Stimulated activated CD4-positive, alpha-beta T cell treated with anti-CD3 and anti-CD28 coated beads, TNF-alpha, amount 100 ng/mL, for 1 hour (primary cell): ENCODE measurements around the gene ZNF653.
"Not testable (repeated sequence)": the region's sequence is repeated elsewhere in the genome, so short reads cannot be mapped to it uniquely, and the experiment has no call there.

Experiments used
- DNase-seq, 3 donors: peaks; one replicate each; pipeline ENCODE4 v3.0.0-alpha.2; 2020; ENCODE audit warnings: low read depth in 3 of 3, low spot score in 1 of 3

Gene ZNF653

DNA sequence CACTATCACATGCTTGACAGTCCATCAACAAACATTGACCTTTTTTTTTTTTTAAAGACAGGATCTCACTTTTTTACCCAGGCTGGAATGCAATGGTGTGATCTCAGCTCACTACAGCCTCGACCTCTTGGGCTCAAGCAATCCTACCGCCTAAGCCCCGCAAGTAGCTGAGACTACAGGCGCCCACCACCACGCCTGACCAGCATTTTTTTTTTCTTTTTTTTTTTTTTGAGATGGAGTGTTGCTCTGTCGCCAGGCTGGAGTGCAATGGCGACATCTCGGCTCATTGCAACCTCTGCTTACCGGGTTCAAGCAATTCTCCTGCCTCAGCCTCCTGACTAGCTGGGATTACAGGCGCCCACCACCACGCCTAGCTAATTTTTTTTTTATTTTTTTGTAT is 46.7 kb downstream of the ZNF653 start:
- not testable (repeated sequence) for DNase-seq

DNA sequence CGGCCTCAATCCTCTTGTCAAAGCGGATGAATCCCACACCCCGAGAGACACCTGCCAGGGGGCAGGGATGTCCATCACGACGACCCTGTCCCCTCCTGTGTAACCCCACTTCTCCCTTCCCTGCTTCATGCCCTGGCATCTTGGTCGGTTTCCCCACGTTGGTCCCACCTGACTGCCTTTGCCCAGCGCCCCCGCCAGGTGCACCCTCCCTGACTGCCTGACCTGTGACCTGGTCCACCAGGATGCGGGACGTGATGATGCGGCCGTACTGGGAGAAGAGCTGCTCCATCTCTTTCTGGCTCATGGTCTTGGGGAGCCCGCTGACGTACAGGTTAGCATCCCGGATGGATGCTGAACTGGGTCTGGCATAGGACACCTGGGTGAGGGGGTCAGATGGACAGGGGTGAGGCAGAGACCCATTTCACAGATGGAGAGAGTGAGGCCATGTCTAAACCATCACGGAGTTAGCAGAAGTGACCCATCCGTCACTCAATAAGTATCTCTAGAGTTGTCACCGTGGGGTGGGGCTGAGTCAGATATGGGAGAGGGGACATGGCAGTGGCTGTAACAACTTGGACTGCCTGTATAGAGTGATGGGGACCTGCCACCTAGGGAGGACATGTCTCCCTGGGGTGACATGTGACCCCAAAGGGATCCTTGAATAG is 47.3 kb downstream of the ZNF653 start:
- no peak for DNase-seq

- DNase-seq, result no peak
Observed at GRCh38 chr19:11457831-11458230, 47.8 kb downstream of the ZNF653 start.

DNA sequence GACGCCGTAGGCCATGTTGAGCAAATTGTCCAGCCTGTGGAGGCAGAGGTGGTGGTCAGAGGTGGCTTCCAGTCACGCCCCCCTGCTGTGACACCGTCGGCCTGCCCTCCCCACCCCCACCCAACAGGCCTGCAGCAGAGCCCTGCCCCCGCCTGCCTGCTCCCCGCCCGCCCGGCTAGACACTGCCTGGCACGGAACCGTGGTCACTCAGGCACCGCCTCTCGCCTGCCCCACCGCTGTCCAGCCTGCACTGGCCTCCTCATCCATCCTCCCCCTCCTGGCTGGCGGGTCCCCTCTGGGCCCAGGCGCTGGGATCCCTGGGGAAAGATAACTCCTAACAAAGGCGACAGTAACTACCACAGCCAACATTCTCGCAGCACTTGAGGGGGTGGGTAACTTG is 48.5 kb downstream of the ZNF653 start:
- DNase-seq, result no peak

DNA sequence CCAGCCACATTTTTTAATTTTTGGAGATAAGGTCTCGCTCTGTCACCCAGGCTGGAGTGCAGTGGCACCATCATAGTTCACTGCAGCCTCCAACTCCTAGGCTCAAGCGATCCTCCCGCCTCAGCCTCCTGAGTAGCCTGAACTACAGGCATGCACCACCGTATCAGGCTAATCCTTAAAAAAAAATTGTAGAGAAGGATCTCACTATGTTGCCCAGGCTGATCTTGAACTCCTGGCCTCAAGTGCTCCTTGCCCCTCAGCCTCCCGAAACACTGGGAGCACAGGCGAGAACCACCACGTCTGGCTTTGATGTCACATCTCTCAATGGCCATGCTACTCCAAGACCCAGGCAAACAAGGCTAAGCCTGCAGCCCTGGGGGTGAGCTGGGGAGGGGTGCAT is 49.0 kb downstream of the ZNF653 start:
- DNase-seq, result no peak

- DNase-seq, result not testable (repeated sequence)
Observed at GRCh38 chr19:11455233-11455554, 50.4 kb downstream of the ZNF653 start.

DNA sequence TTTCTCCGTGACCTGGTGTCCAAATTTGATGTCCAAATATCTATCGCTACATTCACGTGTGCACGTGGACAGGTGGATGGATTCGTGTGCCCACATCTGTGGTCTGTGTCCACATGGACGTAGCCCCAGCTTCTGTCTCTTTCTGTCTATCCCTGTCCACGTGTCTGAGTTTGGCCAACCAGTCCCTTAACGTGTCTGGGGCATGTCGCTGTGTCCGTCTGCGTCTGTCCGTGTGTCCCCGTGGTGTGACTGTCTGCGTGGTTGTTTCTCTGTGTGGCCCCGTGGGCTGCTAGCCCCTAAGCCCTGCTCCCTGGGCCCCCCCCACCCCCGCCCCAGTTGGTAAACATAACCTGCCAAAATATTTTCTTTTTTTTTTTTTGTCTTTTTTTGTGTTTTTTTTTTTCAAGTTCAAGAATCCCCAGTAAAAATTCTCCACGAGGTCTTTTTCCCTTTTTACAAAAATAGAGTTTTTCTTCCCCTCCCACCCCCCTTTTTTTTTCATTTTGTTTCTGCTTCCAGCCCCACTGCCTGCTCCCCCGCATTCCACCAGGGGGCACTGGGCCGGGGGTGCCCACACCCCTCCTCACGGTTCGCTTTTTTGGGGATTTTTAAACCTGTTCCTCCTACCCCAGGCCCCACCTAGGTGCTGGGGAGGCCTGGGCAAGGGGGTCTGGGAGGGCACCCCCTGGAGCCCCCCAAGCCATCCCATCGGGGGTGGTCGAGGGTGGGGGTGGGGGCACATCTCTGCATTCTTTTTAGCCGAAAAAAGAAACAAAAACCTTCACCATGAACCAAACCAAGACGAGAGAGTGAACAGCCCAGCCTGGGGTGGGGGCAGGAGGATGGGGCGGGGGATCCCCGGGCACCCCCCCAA is 51.9 kb downstream of the ZNF653 start:
- DNase-seq, result no peak

DNA sequence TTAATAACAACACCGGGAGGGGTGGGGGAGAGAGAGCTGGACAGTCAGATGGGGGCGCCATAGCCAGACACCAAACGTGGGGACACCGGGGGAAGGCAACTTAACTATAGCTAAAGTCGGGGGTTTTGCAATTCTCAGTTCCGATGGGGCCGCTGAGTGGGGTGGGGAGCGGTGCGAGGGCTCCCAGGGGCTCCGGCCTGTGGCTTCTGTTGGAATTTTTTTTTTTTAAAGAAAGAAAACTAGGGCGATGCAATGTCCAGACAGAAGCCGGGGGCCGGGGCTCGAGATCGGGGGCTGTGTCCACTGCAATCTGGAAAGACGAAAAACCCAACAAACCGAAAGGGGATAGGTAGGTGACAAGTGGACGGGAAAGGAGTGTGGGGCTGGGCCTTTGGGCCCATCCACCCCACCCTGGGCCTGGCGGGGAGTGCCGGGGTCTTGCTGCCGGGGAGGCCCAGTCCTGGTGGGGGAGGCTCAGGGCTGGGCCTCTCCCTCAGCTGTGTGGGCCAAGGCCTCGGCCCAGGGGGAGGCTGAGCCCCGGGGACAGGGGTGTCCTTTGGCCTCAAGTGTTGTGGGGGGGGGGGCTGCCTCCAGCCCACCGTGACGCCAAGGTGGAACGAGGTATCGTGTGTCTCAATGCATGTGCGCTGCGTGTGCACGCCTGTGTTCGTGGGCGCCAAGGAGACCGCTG is 52.9 kb downstream of the ZNF653 start:
- no peak for DNase-seq

- no peak for DNase-seq
Observed at GRCh38 chr19:11451871-11452619, 53.6 kb downstream of the ZNF653 start.

GRCh38 chr19:11451327-11451870 is 54.2 kb downstream of the ZNF653 start:
- DNase-seq, result no peak

GRCh38 chr19:11450570-11451326 is 54.9 kb downstream of the ZNF653 start:
- DNase-seq, result no peak

DNA sequence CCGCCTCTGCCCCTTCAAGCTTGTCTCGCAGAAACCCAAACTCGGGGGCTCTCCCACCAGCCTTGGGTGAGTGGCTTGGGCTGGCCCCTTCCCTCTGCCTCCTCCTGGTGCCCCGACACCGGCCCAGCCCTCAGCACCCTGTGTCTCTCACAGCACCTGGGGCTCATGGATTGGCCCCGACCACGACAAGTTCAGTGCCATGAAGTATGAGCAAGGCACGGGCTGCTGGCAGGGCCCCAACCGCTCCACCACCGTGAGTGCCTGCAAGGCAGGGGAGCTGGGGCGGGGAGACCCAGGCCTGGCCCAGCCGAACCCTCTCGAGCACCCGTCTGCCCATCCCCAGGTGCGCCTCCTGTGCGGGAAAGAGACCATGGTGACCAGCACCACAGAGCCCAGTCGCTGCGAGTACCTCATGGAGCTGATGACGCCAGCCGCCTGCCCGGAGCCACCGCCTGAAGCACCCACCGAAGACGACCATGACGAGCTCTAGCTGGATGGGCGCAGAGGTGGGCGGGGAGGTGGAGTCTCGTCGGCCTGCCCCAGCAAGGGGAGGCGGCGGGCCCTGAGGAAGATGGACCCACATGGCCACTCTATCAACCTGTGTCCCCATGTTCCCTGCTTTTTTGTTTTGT is 56.6 kb downstream of the ZNF653 start:
- DNase-seq, result no peak

GRCh38 chr19:11448410-11448809 is 57.2 kb downstream of the ZNF653 start:
- DNase-seq, result no peak

DNA sequence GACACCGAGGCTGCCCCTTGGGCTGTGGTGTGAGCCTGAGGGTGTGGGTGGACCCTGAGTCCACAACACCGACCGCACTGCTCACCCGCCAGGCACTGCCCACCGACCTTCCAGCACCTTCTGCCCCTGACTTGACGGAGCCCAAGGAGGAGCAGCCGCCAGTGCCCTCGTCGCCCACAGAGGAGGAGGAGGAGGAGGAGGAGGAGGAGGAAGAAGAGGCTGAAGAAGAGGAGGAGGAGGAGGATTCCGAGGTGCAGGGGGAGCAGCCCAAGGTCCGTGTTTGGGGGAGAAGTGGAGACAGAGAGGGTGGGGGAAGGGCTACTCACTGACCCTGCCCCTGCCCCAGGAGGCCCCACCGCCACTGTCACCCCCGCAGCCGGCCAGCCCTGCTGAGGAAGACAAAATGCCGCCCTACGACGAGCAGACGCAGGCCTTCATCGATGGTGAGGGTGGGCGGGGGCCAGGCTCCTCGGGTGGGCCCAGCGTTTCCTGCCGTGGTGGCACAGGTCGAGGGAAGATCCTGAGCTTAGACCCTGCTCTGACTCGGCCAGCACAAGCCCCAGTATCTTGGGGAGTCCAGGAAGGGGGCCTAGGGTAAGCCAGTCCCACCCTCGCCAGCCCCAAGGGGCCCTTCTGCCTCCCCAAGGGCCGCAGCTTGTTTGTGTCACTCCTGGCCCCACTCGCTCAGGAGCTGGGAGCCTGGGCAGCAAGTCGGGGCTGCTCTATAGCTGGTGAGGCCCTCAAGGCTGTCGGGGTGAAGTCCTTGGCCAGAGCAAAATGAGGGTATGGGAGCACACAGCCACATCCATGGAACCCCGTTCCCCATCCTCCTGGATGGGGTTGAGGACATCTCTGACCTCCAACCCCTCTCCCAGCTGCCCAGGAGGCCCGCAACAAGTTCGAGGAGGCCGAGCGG is 58.0 kb downstream of the ZNF653 start:
- no peak for DNase-seq

DNA sequence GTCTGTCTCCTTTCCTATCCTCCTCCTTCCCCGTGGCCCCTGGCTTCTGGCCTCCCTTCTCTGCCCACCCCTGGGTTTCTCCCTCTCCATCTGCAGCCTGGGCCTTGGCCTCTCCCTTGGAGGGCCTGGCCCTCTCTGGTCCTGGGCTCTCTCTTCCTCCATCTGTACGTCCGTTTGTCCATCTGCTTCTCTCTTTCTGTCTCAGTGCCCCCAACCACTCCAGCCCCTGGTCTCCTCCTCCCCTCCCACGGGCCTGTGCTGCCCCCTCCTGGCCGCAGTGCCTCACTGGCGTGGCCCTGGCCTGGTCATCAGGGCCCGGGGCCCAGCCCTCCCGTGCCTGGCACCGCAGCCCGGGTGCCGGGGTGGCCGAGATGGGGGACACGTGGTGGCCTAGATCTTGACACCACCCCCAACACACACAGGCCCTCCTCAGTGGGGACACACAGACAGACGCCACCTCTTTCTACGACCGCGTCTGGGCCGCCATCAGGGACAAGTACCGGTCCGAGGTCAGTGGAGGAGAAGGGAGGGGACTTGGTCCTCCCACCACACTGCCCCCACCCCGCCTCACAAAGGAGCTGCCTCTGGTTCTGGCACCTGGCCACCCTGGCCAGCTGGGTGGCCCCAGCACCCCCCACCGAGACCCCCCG is 58.9 kb downstream of the ZNF653 start:
- peak in 1 of 3 donors; percentile 35 for DNase-seq

DNA sequence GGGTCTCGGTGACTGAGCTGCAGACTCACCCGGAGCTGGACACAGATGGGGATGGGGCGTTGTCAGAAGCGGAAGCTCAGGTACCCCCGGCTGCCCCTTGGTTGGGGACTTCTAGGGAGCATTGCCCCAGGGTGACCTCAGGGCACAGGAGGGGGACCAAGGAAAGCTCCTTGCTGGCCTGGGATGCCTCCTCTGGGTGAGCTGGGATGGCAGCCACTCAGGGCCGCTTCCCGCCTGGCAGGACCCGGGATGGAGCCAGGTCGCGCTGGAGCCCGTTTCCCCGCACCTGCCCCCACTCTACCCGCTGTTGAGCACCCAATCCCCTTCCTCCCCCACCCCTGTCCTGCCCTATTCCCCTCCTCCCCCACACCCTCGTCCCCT is 59.4 kb downstream of the ZNF653 start:
- no peak for DNase-seq

DNA sequence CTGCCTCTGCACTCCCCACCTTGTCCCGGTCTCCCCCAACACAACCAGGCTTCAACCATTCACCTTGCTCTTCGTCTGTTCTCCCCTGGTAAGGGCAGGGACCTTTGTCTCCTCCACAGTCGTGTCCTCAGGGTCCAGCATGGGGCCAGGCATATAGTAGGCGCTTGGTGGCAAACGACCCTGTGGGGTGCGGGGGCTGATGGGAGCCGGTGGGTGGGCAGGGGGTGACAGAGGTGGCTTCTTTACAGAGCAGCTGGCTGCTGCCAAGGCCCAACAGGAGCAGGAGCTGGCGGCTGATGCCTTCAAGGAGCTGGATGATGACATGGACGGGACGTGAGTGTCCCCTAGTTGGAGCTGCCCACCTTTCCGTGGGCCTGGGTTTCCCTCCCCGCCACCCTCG is 60.5 kb downstream of the ZNF653 start:
- DNase-seq, result no peak

- no peak for DNase-seq
Observed at GRCh38 chr19:11444059-11444458, 61.6 kb downstream of the ZNF653 start.
